ENCODE measurements around the gene CDIPT. TPM values are rescaled to one million over a fixed set of nuclear protein-coding genes. Genes with fewer than 3 reads are reported as not detected.
A peak's percentile ranks its signal among the peaks of the same experiment; 100 is the strongest.

Gene CDIPT
- total and polyA plus RNA-seq, 2 of the 13 experiments (the other 11 are each of a cell fraction or from before 2014, with no cell fraction given) = 54.9 to 97.5 TPM

DNA sequence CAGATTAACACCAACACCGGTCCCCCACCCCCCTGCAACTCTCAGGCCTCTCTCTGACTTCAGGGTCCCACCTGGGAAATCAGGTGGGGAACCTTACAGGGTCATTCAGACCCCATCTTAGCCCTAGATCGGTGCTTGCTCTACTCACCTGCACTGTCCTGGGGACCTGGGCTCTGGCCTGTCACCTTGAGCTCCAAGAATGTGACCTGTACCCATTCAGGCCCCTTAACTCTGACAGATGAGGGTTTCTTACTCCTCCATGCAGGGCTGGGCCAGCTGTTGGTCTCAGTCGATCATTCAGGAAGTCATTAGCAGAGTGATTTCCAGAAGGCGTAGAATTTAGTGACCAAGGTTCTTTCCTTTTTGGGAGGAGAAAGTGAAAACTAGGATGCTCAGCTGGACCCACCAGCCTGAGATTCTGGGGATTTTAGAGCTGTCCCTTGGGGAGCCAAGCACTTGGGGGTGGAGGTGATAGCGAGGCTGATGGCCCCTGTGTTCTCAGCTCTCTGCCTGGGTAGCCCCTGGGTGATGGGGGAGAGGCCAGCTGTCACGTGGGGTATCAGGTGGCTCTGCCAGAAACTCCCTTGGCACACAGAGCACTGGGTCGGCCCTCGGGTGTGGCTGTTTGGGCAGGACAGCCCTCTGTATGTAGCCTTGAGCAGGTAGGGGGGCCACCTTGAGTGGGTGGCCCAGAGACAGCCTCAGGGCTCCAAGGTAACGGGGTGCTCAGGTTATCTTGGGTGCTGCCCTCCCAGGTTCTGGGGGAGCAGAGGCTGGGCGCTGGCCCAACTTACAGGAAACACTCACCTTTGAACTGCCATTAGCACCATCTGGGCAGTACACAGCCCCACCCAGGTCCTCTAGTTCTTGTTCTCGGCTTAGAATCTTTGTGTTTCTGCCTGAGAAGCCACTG is 42.0 kb downstream of the CDIPT start (continued):
- TF ChIP-seq WIZ (CRISPR knock-in tag; IDR thresholded peaks at IDR 0.05) = no peak
- TF ChIP-seq ZNF589 (CRISPR knock-in tag; conservative IDR thresholded peaks at IDR 0.05) = no peak
- TF ChIP-seq MAFG (CRISPR knock-in tag; IDR thresholded peaks at IDR 0.05) = no peak
- no peak for TF ChIP-seq NFYC (CRISPR knock-in tag; IDR thresholded peaks at IDR 0.05)
- TF ChIP-seq ZNF530 (CRISPR knock-in tag; IDR thresholded peaks at IDR 0.05; ENCODE audit: low read depth) = no peak
- TF ChIP-seq ZNF235 (CRISPR knock-in tag; IDR thresholded peaks at IDR 0.05; ENCODE audit: borderline replicate concordance) = no peak
- TF ChIP-seq ETV5 (CRISPR knock-in tag; IDR thresholded peaks at IDR 0.05; ENCODE audit: borderline replicate concordance) = no peak
- TF ChIP-seq, protein P1, sequence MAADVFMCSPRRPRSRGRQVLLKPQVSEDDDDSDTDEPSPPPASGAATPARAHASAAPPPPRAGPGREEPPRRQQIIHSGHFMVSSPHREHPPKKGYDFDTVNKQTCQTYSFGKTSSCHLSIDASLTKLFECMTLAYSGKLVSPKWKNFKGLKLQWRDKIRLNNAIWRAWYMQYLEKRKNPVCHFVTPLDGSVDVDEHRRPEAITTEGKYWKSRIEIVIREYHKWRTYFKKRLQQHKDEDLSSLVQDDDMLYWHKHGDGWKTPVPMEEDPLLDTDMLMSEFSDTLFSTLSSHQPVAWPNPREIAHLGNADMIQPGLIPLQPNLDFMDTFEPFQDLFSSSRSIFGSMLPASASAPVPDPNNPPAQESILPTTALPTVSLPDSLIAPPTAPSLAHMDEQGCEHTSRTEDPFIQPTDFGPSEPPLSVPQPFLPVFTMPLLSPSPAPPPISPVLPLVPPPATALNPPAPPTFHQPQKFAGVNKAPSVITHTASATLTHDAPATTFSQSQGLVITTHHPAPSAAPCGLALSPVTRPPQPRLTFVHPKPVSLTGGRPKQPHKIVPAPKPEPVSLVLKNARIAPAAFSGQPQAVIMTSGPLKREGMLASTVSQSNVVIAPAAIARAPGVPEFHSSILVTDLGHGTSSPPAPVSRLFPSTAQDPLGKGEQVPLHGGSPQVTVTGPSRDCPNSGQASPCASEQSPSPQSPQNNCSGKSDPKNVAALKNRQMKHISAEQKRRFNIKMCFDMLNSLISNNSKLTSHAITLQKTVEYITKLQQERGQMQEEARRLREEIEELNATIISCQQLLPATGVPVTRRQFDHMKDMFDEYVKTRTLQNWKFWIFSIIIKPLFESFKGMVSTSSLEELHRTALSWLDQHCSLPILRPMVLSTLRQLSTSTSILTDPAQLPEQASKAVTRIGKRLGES (CRISPR knock-in tag; IDR thresholded peaks at IDR 0.05; ENCODE audit: borderline replicate concordance) = no peak
- no peak for TF ChIP-seq PHF20 (CRISPR knock-in tag; IDR thresholded peaks at IDR 0.05)
- TF ChIP-seq, protein P2, sequence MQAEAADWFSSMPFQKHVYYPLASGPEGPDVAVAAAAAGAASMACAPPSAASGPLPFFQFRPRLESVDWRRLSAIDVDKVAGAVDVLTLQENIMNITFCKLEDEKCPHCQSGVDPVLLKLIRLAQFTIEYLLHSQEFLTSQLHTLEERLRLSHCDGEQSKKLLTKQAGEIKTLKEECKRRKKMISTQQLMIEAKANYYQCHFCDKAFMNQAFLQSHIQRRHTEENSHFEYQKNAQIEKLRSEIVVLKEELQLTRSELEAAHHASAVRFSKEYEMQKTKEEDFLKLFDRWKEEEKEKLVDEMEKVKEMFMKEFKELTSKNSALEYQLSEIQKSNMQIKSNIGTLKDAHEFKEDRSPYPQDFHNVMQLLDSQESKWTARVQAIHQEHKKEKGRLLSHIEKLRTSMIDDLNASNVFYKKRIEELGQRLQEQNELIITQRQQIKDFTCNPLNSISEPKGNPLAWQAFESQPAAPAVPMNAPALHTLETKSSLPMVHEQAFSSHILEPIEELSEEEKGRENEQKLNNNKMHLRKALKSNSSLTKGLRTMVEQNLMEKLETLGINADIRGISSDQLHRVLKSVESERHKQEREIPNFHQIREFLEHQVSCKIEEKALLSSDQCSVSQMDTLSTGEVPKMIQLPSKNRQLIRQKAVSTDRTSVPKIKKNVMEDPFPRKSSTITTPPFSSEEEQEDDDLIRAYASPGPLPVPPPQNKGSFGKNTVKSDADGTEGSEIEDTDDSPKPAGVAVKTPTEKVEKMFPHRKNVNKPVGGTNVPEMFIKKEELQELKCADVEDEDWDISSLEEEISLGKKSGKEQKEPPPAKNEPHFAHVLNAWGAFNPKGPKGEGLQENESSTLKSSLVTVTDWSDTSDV (CRISPR knock-in tag; IDR thresholded peaks at IDR 0.05) = no peak
- TF ChIP-seq, protein P3, sequence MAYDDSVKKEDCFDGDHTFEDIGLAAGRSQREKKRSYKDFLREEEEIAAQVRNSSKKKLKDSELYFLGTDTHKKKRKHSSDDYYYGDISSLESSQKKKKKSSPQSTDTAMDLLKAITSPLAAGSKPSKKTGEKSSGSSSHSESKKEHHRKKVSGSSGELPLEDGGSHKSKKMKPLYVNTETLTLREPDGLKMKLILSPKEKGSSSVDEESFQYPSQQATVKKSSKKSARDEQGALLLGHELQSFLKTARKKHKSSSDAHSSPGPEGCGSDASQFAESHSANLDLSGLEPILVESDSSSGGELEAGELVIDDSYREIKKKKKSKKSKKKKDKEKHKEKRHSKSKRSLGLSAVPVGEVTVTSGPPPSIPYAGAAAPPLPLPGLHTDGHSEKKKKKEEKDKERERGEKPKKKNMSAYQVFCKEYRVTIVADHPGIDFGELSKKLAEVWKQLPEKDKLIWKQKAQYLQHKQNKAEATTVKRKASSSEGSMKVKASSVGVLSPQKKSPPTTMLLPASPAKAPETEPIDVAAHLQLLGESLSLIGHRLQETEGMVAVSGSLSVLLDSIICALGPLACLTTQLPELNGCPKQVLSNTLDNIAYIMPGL (CRISPR knock-in tag; IDR thresholded peaks at IDR 0.05; ENCODE audit: borderline replicate concordance in 1 of 2, low read depth in 1 of 2) = peak in 1 of 2 experiments; percentile 59; a peak in 1 of 4 replicates
- TF ChIP-seq, protein P4, sequence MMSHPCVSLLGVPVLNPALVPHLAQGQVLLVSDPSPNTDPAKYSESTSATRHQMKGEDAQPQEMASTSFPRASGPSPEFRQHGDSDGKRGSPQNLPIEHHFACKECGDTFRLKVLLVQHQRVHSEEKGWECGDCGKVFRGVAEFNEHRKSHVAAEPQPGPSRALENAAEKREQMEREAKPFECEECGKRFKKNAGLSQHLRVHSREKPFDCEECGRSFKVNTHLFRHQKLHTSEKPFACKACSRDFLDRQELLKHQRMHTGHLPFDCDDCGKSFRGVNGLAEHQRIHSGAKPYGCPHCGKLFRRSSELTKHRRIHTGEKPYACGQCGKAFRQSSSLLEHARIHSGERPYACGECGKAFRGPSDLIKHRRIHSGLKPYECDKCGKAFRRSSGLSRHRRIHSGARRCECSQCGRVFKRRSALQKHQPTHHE (CRISPR knock-in tag; IDR thresholded peaks at IDR 0.05; ENCODE audit: borderline replicate concordance) = 0 out of 2 replicates have a peak, but pooled peaks have one; percentile 33
- TF ChIP-seq ATF7 (IDR thresholded peaks at IDR 0.05) = no peak
- peak; percentile 29; the same call in 1 of the 2 replicates for TF ChIP-seq ATF7 (CRISPR knock-in tag; IDR thresholded peaks at IDR 0.05)
- TF ChIP-seq, protein P5, sequence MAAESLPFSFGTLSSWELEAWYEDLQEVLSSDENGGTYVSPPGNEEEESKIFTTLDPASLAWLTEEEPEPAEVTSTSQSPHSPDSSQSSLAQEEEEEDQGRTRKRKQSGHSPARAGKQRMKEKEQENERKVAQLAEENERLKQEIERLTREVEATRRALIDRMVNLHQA (CRISPR knock-in tag; IDR thresholded peaks at IDR 0.05) = no peak
- TF ChIP-seq, protein P6, sequence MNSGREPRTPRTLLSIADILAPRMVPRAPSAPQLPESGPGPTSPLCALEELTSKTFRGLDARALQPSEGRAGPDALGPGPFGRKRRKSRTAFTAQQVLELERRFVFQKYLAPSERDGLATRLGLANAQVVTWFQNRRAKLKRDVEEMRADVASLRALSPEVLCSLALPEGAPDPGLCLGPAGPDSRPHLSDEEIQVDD (CRISPR knock-in tag; IDR thresholded peaks at IDR 0.05; ENCODE audit: borderline replicate concordance) = no peak
